ENCODE results near the gene RENBP. TPM values are rescaled to one million over a fixed set of nuclear protein-coding genes. Genes with fewer than 3 reads are reported as not detected.

Gene RENBP
- total RNA-seq = 22.9 and 38.7 TPM in 2 replicates

DNA sequence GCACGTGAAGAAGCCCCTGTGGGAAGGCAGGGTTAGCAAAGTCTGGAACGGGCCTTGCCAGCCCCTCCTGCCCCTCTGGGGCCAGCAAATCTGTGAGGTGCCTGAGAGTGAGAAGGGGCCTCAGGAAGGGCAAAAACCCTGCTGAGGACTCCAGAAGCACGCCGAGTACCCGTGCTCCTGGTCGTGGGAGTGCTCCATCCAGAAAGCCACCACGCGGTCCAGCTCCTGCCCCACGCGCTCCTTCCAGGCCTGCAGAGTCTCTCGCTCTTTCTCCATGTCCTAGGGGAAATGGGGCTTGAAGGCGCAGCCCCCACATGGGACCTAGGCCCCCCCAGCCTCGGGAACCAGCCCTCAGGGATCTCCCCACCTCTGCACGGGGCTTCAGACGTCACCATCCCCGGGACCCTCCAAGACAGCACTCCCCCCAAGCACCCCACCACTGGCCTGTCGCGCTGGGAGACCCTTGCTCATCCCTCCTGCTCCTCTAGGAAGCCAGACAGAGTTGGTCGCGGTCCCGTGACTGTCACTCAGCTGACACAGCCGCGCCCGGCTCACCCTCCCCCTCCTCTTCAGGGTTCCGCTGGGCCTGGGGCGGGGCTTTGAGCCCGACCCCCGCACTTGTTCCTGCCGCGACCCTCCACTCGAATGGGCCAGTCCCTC lies at the start of gene RENBP:
RENBP (minus strand) TSS at position 504 of the 660 bp plus-strand sequence; CDS start at position 471, 33 bp downstream.
- no peaks in the 10 kb centered on the region for H3K27me3 ChIP-seq (ENCODE audit: control insufficient read depth, insufficient read depth, low read length)
- H3K4me3 ChIP-seq (ENCODE audit: low read depth, low read length) = peak within 1 kb of the TSS; percentile 20
- no peaks in the 10 kb centered on the region for H3K36me3 ChIP-seq (ENCODE audit: control insufficient read depth, insufficient read depth, low read length)
- no peak for DNase-seq (ENCODE audit: low read depth)
- no peak for TF ChIP-seq CTCF (IDR thresholded peaks at IDR 0.05; ENCODE audit: insufficient read depth, low read length, poor library complexity, severe bottlenecking)

DNA sequence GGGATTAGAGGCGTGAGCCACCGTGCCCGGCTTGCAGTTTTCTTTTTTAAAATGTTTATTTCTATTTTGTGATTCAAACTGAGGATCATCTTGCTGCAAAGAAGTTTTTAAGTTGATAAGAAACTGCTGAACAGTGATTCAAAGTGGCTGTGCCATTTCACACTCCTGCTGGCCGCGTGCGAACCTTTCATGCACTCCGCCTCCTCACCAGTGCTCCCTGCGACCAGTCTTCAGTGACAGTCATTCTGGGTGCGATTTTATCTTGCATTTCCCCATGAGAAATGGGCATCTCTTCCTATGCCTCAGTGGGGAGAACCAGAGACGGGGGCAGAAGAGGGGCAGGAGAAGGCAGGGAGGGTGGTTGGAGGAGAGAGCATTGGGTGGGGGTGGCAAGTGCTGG lies 49.5 kb upstream of the RENBP start:
- no peaks in the 10 kb centered on the region for H3K27me3 ChIP-seq (ENCODE audit: control insufficient read depth, insufficient read depth, low read length)
- DNase-seq (ENCODE audit: low read depth) = no peak
- no peak for TF ChIP-seq CTCF (IDR thresholded peaks at IDR 0.05; ENCODE audit: insufficient read depth, low read length, poor library complexity, severe bottlenecking)
- no peaks in the 10 kb centered on the region for H3K36me3 ChIP-seq (ENCODE audit: control insufficient read depth, insufficient read depth, low read length)
- H3K4me3 ChIP-seq (ENCODE audit: low read depth, low read length) = no peak overlapping the region

- no peak for DNase-seq (ENCODE audit: low read depth)
- Histone ChIP-seq H3K36me3 (ENCODE audit: control insufficient read depth, insufficient read depth, low read length) (no peaks in the 10 kb centered on the region), H3K4me3 (ENCODE audit: low read depth, low read length) (no peak overlapping the region), H3K27me3 (ENCODE audit: control insufficient read depth, insufficient read depth, low read length) (no peaks in the 10 kb centered on the region)
- TF ChIP-seq CTCF (IDR thresholded peaks at IDR 0.05; ENCODE audit: insufficient read depth, low read length, poor library complexity, severe bottlenecking) = no peak
Observed at GRCh38 chrX:153993079-153993478, 48.6 kb upstream of the RENBP start.

DNA sequence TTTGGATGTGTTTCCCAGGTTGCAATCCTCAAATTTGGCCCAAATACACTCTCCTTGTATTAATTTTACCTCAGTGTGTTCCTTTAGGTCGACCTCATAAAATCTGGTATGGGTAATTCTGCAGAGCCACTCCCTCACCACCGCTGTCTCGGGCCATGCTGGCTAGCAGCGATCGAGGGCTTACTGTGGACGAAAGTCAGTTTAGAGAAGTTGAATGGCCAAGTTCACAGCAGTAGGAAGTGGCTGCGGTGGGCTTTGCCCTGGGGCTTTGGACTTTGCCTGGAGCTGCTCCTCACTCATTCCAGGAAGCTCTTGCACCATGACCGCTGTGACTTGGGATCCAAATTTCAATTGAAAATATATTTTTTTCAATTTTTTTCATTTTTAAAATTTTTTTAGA lies 47.7 kb upstream of the RENBP start:
- TF ChIP-seq CTCF (IDR thresholded peaks at IDR 0.05; ENCODE audit: insufficient read depth, low read length, poor library complexity, severe bottlenecking) = no peak
- Histone ChIP-seq H3K27me3 (ENCODE audit: control insufficient read depth, insufficient read depth, low read length) (no peaks in the 10 kb centered on the region), H3K4me3 (ENCODE audit: low read depth, low read length) (no peak overlapping the region), H3K36me3 (ENCODE audit: control insufficient read depth, insufficient read depth, low read length) (no peaks in the 10 kb centered on the region)
- no peak for DNase-seq (ENCODE audit: low read depth)

DNA sequence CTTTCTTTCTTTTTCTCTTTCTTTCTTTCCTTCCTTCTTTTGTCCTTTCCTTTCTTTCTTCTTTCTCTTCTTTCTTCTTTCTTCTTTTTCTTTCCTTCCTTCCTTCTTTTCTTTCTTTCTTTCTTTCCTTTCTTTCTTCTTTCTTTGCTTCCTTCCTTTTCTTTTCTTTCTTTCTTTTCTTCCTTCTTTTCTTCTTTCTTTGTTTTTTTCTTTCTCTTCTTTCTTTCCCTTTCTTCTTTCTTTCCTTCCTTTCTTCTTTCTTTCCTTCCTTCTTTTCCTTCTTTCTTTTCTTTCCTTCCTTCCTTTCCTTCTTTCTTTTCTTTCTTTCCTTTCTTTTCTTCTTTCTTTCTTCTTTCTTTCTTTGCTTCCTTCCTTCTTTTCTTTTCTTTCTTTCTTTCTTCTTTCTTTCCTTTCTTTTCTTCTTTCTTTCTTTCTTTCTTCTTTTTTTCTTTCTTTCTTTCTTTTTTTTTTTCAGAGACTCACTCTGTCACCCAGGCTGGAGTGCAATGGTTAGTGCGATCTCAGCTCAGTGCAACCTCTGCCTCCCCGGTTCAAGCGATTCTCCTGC lies 46.7 kb upstream of the RENBP start:
- DNase-seq (ENCODE audit: low read depth) = no peak
- TF ChIP-seq CTCF (IDR thresholded peaks at IDR 0.05; ENCODE audit: insufficient read depth, low read length, poor library complexity, severe bottlenecking) = no peak
- Histone ChIP-seq H3K36me3 (ENCODE audit: control insufficient read depth, insufficient read depth, low read length) (no peaks in the 10 kb centered on the region), H3K4me3 (ENCODE audit: low read depth, low read length) (no peak overlapping the region), H3K27me3 (ENCODE audit: control insufficient read depth, insufficient read depth, low read length) (no peaks in the 10 kb centered on the region)
